Measurements from ENCODE around the gene ARSI.

- TF ChIP-seq CTCF (IDR thresholded peaks at IDR 0.05) (no peak), ZFX (IDR thresholded peaks at IDR 0.05; ENCODE audit: borderline replicate concordance) (no peak)
Measured at GRCh38 chr5:150342583-150342982, 39.9 kb upstream of the ARSI start.
